ENCODE measurements around the gene ANKS4B.
"Not testable (repeated sequence)": the region's sequence is repeated elsewhere in the genome, so short reads cannot be mapped to it uniquely, and the experiment has no call there.

ANKS4B gene

GRCh38 chr16:21190013-21190412 is 43.5 kb upstream of the ANKS4B start:
- no peak for DNase-seq (ENCODE audit: low read depth, low spot score)
- TF ChIP-seq CTCF (IDR thresholded peaks at IDR 0.05; ENCODE audit: low read depth, low read length), result no peak
- in situ Hi-C loops (cut with HindIII; ENCODE audit: low sequenced_read_pairs), result no loop called here
- H3K4me3 ChIP-seq (ENCODE audit: low read depth, low read length), result no peak overlapping the region

- peak; percentile 6 for DNase-seq (ENCODE audit: low read depth, low spot score)
- no peak for TF ChIP-seq CTCF (IDR thresholded peaks at IDR 0.05; ENCODE audit: low read depth, low read length)
- H3K4me3 ChIP-seq (ENCODE audit: low read depth, low read length), result no peak overlapping the region
- in situ Hi-C loops (cut with HindIII; ENCODE audit: low sequenced_read_pairs), result no loop called here
Observed at GRCh38 chr16:21190599-21190998, 42.9 kb upstream of the ANKS4B start.

DNA sequence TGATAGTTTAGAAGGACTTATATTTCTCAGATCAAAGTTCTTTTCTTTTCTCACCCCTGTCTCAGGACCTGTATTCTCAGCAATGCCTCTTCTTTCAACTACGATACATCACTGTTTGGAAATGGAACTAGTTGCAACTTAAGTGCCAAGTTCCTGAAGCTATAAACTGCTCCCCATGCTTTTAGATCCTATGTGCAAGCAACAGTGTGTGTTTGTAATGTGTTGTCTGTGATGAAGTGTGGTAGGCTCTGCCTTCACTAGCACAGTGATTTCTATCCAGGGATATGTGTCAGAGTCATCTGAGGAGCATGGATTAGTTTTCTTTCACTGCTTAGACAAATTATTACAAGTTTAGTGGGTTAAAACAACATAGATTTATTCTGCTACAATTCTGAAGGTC is 40.5 kb upstream of the ANKS4B start:
- in situ Hi-C loops (cut with HindIII; ENCODE audit: low sequenced_read_pairs), result no loop called here
- H3K4me3 ChIP-seq (ENCODE audit: low read depth, low read length), result no peak overlapping the region
- no peak for DNase-seq (ENCODE audit: low read depth, low spot score)
- no peak for TF ChIP-seq CTCF (IDR thresholded peaks at IDR 0.05; ENCODE audit: low read depth, low read length)

- no peak for TF ChIP-seq CTCF (IDR thresholded peaks at IDR 0.05; ENCODE audit: low read depth, low read length)
- in situ Hi-C loops (cut with HindIII; ENCODE audit: low sequenced_read_pairs), result no loop called here
- H3K4me3 ChIP-seq (ENCODE audit: low read depth, low read length), result no peak overlapping the region
- peak; percentile 27 for DNase-seq (ENCODE audit: low read depth, low spot score)
Observed at GRCh38 chr16:21194771-21195301, 38.7 kb upstream of the ANKS4B start.

GRCh38 chr16:21195330-21195729 is 38.2 kb upstream of the ANKS4B start:
- in situ Hi-C loops (cut with HindIII; ENCODE audit: low sequenced_read_pairs); H3K4me3 ChIP-seq (ENCODE audit: low read depth, low read length); DNase-seq (ENCODE audit: low read depth, low spot score): not testable (repeated sequence)

- in situ Hi-C loops (cut with HindIII; ENCODE audit: low sequenced_read_pairs), result no loop called here
- H3K4me3 ChIP-seq (ENCODE audit: low read depth, low read length), result no peak overlapping the region
- TF ChIP-seq CTCF (IDR thresholded peaks at IDR 0.05; ENCODE audit: low read depth, low read length), result no peak
- DNase-seq (ENCODE audit: low read depth, low spot score), result no peak
Observed at GRCh38 chr16:21197112-21197511, 36.4 kb upstream of the ANKS4B start.

DNA sequence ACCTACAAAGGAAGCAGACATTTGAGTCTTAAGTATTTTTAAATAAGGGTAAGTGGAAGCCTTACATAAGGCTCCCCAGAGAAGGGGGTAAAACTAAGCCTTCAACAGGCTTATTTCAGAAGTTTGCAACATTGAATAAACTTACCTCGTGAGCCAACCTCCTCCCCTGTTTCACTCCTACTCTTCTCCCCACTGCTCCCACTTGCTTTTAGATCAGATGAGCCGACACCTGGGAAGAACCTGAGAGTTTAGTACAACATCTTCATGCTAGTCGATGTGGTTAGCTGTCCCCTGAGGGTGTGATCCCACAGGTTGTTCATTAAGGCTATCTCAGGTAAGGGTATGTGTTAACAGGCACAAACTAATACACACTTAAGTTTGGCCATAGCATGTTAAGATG is 35.9 kb upstream of the ANKS4B start:
- in situ Hi-C loops (cut with HindIII; ENCODE audit: low sequenced_read_pairs), result no loop called here
- no peak overlapping the region for H3K4me3 ChIP-seq (ENCODE audit: low read depth, low read length)
- TF ChIP-seq CTCF (IDR thresholded peaks at IDR 0.05; ENCODE audit: low read depth, low read length), result no peak
- no peak for DNase-seq (ENCODE audit: low read depth, low spot score)
